GM18909 (cell line): Measurements from ENCODE around the gene OGA.

Experiments used
- ATAC-seq: cut with Tn5 transposase; IDR thresholded peaks from one replicate; pipeline ENCODE4 v1.9.1; 2021; ENCODE audit warnings: mild to moderate bottlenecking; ENCODE audit not compliant: unreplicated experiment, poor library complexity

Gene OGA

DNA sequence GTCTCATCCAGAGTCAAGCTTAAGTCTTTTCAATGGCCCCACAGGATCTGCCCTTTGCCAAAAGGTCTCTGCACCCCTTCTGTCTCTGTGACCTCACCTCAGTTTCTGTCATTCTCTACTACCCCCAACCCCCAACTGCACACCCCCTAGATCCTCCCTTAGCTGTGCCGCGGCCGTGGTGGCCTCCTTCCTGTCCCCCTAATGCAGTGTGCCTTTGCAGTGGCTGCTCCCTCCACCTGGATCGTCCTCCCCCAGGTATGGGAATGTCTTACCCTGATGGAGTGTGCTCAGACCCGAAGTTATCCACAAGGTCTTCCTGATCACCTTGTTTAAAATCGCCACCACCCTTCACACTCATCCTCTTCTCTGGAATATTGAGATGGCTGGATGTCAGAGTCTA is 51.9 kb downstream of the OGA start:
- no peak for ATAC-seq

- no peak for ATAC-seq
These were observed 55.0 kb downstream of the OGA start for GRCh38 chr10:101763141-101763846.

DNA sequence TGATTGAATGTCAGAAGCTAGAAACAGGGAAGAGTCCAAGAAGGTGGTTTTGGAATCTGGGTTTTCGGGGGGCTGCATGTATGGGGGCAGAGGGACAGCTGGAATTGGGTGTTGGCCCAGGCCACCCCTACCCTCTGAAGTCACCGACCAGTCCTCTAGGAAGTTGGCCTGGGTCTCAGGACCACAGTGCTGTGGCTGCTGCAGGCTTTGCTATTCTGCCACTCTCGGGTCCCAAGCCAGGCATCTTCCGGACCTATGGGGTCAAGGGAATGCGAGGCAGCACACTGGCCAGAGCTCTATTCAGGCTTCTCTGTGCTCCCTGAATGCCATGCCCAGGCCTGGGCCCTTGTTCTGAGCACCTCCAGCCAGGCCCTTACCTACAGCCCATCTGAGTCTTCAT is 55.5 kb downstream of the OGA start:
- ATAC-seq: no peak

DNA sequence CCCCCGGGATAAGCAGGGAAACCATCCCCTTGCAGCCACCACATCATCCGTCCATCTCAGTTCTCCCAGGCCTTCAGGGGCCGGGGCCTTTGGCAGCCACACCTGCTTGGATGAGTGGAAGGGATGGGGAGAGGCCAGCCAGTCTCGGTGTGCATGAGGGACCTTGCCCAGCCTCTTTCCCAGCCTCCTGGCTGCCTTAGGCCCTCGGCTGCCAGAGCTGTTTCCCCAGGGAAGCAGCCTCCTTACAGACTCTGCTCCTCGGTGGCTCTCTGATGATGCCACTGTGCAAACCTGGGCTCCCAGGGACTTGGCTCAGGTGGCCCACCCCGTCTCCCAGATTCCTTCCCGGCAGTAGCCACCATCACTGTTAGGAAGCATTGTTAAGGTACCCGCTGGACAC is 57.0 kb downstream of the OGA start:
- ATAC-seq: no peak

- ATAC-seq: no peak
These were observed 57.7 kb downstream of the OGA start for GRCh38 chr10:101760510-101760909.

DNA sequence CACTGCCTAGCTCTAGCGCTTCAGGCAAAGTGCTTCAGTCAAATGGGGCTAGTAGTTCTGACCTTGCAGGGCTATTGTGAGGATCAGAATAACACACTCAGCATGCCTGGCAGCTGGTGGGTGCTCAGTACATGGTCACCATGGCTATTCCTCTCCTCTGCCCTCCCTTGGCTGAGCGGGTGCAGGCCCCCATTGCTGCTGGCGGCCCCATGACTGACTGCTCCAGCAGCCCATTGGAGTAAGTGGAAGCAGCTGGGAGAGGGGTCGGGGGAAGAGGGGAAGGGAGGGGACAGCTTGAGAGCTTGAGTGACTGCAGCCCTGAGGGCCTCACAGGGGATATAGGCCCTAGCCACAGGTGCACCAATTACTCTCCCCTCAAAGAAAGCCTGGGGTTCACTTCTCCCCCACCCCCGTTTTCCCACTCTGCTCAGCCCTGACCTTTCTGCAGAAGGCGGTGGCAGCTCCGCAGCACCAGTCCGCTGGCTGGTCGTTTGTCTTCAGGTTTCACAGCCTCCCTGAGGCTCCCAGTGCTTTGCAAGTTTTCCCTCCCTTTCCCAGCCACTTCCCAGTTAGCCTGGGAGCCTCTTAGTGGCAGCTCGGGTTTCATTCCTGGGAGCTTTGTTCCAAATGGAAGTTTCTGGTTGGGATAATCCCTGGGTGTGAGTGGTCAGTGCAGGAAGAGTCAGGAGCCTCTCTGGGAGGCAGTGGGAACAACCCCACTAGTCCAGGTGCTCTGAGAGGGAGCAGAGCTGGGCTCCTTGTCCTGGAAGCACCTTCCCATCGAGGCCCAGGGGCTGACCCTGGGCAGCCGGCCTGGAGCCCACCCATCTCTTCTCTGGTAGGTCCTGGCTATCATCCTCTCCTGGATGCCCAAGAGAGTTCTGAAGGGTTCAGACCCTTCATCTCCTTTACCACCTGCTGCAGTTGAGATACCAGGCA is 58.7 kb downstream of the OGA start:
- ATAC-seq: no peak

- ATAC-seq: no peak
These were observed 59.4 kb downstream of the OGA start for GRCh38 chr10:101758858-101759257.

DNA sequence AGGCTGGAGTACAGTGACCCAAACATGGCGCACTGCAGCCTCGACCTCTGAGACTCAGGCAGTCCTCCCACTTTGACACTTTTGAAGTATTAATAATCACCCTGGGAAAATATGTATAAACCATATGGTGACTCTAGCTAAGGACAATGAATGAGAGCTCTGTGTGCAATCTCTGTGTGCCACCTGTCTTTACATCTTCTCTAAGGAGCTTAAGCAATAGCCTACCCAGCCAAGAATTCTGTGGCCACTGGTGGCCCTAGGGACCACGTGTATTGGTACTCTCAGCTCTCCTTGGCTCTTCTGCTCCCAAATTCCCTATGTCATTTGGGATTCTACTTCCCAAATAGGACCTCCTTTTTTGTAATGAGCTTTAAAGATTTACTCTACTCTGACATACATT is 66.0 kb downstream of the OGA start:
- no peak for ATAC-seq

- ATAC-seq: no peak
These were observed 68.9 kb downstream of the OGA start for GRCh38 chr10:101749047-101750016.

- ATAC-seq: no peak
These were observed 69.7 kb downstream of the OGA start for GRCh38 chr10:101748496-101748895.

GRCh38 chr10:101745074-101745696 is 73.1 kb downstream of the OGA start:
- no peak for ATAC-seq

GRCh38 chr10:101744267-101744666 is 74.0 kb downstream of the OGA start:
- ATAC-seq: no peak

- ATAC-seq: no peak
These were observed 76.3 kb downstream of the OGA start for GRCh38 chr10:101741938-101742337.

DNA sequence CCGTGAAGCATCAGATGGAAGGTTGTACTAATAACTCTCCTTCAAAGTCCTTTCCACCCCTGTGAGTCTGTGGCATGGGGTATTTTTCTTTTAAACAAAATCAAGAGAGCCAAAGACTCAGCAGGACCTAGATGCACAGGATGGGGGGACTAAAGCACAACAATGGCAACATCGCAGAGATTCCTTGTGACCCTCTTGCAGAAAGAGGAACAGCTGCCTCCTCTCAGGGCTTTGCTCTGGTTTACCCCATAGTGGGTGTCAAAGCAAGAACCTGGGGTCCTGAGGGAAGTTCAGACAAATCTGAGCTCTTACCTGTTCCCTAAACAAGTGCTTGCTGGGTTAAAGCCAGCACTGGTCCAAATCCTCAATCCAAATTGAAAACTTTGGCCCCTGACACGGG is 81.6 kb downstream of the OGA start:
- no peak for ATAC-seq
